RKO (cell line): ENCODE results near the gene PAK4.
A peak's percentile ranks its signal among the peaks of the same experiment; 100 is the strongest.
"Not testable (repeated sequence)": the region's sequence is repeated elsewhere in the genome, so short reads cannot be mapped to it uniquely, and the experiment has no call there.

ENCODE experiments used
- DNase-seq: peaks from one replicate; pipeline ENCODE4 v3.0.0-alpha.2; 2016; ENCODE audit warnings: low spot score

PAK4 gene

DNA sequence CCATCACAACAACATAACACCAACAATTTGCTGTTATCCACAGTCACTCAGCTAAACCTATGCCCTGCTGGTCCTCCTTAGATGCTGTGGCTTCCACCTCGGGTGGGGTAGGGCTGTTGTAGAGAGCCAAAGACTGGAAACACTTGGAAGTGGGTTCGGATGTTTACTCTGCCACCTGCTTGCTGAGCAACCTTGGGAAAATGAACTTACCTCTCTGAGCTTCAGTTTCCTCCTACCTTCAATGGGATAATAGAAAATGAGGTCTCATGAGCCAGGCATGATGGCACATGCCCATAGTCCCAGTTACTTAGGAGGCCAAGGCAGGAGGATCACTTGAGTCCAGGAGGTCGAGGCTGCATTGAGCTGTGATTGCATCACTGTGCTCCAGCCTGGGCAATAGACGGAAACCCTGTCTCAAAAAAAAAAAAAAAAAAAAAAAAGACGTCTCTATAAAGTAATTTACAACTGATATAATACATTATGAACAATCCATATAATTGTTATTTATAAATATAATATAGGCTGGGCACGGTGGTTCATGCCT, 81.8 kb downstream of the PAK4 start:
- DNase-seq: no peak

DNA sequence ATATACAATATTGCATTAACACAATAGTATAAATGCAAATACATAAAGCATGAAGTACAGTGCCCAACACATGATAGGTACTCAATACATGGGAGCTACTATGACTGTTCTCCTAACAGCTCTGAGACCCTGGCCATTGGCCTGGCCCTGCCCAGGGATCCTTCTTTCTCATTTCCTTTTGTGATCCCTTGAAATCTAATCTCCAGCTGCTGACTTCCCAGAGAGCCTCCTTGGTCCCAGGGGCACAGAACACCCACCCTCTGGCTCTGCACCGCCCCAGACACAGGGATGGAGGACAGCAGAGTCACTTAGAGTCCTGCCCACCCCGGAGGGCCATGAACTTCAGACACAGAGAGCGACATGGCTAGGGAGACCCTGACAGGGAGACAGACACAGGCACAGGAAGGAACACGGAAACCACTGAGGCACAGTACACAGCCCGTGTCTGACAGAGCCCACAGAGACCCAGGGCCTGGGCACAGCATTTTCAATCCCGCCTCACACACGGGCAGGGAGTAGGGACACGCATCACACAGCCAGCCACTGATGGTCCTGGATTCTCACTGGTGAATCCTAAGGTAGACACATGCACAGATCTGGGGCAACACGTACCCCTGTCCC, 82.7 kb downstream of the PAK4 start:
- DNase-seq: no peak

DNA sequence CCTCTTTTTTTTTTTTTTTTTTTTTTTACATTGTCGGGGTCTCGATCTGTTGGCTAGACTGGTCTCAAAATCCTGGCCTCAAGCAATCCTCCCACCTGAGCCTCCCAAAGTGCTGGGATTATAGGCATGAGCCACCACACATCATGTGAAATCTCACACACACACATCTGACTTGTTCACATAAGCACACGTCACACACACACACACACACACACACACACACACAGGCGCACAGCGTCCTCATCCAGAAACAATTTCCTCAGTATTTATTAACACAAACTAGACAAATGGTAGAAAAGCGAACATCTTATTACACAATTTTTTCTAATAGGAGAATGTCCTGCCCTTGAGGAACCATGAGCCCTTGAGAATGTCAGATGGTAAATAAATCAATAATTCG, 83.6 kb downstream of the PAK4 start:
- DNase-seq: no peak

- DNase-seq: peak; percentile 18
Observed at GRCh38 chr19:39211731-39212374, 86.3 kb downstream of the PAK4 start.

- DNase-seq: peak; percentile 30
Observed at GRCh38 chr19:39212375-39212742, 86.8 kb downstream of the PAK4 start.

- DNase-seq: not testable (repeated sequence)
Observed at GRCh38 chr19:39215323-39215722, 89.7 kb downstream of the PAK4 start.

DNA sequence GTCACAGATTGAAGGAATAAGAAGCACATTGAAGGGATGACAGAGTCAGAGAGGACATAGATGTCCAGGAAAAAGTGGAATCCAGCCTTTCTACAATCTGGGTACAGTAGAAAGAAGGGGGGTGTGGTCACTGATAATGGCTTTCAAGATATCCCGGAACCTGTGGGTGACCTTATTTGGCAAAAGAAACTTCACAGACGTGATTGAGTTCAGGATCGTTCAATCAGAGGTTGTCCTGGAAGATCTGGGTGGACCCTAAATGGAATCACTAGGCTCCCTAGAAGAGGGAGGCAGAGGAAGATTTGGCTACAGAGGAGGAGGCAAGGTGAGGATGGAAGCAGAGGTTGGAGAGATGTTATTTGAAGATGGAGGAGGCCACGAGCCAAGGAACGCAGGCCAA, 91.5 kb downstream of the PAK4 start:
- DNase-seq: no peak

DNA sequence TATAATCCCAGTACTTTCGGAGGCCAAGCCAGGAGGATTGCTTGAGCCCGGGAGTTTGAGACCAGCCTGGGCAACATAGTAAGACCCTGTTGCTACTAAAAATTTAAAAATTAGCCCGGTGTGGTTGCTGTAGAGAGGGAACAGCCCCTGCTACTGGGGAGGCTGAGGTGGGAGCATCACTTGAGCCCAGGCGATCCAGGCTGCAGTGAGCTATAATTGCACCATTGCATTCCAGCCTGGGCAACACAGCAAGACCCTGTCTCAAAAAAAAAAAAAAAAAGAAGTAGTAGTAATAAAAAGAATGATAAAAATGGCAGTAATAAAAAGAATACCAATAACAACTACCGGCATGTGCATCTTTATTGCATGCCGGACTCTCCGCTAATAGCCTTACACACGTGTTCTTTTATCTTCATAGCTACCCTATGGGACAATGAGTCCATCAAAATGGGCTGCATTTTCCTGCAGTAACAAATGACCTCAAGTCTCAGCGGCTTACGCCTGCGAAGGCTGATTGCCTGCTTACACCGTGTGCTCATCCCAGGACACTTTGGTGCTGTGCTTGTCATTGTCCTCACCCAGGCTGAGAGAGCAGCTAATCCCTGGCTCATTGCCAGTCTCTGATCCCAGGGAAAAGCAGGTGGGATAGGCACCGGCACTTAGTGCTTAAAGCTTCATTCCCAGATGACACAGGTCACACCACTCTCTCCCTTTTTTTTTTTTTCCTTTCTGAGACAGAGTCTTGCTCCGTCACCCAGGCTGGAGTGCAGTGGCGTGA, 92.8 kb downstream of the PAK4 start:
- no peak for DNase-seq

DNA sequence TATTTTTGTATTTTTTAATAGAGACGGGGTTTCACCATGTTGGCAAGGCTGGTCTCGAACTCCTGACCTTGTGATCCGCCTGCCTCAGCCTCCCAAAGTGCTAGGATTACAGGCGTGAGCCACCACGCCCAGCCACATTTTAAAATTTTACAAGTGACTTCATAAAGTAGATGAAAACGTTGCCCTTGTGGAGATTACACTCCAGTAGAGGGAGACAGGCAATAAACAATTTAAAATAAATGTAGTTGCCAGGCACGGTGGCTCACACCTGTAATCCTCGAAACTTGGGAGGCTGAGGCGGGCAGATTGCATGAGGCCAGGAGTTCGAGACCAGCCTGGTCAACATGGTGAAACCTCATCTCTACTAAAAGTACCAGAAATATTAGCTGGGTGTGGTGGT, 93.5 kb downstream of the PAK4 start:
- not testable (repeated sequence) for DNase-seq

DNA sequence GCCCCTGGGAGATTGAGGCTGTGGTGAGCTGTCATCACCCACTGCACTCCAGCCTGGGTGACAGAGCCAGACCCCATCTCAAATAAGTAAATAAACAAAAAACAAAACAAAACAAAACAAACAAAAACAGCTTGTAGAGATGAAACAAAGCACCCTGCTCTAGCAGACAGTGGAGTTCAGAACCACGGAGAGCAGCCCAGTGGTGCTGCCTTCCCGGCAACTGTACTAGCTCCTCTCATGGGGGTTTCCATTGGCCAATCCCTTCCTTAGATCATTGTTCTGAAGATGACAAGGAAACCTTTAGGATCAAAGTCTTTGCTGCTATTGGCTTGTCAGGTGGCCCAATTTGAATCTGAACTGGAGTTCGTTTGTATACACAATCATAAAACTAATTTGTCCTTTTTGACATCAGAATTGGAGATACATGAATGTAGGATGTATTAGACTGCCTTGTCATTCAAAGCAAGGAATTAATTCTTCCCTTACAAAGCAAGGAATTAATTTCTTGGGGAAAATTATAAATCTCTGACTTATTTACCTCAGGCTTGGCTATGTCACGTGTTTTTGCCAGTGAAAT, 98.2 kb downstream of the PAK4 start:
- DNase-seq: peak; percentile 38

- no peak for DNase-seq
Observed at GRCh38 chr19:39224910-39225309, 99.3 kb downstream of the PAK4 start.
